HG03064 (cell line): ENCODE measurements around the gene KCNAB1.
A peak's percentile ranks its signal among the peaks of the same experiment; 100 is the strongest.

Experiments used
- ATAC-seq: cut with Tn5 transposase; IDR thresholded peaks from one replicate; pipeline ENCODE4 v1.9.1; 2021; ENCODE audit warnings: low read depth; ENCODE audit not compliant: unreplicated experiment

The KCNAB1 gene

DNA sequence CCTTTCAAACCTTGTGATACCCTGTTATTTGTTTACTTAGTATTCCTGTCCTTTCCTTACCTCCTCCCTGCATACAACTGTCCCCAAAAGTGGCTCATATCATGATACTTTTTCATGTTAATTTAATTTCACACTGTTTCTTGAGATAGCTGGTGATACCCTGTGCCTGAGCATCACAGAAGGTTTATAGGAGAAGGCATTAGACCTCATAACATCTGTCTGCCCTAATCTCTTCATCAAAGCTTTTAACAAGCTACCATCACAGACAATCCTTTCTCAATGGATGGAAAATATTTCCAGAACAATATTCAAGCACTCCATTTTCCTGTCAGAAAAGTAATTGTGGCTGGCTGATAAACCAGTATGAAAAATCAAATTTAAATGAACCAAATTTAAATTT, 353.0 kb downstream of the KCNAB1 start:
- no peak for ATAC-seq

DNA sequence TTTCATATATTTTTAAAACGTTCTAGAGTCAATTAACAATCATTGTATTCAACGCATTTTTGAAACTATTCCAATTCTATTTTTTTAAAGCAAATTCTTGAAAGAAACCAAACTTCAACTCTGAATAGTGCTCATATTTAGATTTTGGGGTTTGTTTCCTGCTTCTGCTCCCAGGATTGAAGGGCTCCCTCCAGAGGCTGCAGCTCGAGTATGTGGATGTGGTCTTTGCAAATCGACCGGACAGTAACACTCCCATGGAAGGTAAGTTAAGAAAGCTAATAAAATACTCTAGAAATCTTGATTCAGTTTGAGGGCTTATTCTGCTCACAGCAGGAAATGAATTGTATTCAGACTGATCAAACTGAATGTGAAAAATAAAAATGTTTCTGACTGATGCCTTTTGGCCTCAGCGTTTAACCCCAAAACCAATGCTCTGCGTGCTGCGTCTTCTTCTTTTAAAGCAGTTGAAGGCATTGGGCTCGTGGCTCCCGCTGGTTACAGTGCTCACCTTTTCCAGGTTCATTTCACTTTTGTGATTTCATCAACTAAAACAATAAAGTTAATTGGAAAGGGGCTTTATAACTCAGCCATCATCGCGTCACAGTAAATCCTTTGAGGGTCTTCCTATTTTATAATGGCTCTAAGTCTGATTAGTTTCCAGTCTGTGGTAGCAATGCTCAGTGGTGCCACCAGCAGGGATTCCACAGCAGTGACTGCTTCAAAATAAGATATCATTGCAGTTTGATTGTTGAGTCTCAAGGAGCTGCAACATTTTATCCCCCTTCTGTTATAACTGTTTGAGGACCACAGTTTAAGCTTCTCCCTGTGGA, 354.4 kb downstream of the KCNAB1 start:
- ATAC-seq = no peak

DNA sequence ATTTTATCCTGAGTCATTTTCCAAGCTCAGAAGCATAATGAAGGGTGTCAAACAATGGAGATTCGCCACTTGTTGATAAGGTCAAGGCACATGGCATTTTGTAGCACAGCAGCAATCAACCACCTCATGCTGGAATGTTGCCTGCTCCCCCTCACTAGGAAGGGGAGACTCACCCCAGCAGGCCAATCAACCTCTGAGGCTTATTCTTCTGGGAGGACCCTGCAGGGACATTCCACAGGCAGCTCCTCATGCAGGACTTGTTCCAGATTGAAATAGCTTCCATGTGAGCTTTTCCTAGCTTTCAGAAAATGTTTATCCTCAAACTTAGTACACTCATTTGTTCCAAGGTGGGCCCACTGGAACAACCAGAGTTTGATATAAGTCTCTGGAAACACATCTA, 356.9 kb downstream of the KCNAB1 start:
- ATAC-seq = no peak

DNA sequence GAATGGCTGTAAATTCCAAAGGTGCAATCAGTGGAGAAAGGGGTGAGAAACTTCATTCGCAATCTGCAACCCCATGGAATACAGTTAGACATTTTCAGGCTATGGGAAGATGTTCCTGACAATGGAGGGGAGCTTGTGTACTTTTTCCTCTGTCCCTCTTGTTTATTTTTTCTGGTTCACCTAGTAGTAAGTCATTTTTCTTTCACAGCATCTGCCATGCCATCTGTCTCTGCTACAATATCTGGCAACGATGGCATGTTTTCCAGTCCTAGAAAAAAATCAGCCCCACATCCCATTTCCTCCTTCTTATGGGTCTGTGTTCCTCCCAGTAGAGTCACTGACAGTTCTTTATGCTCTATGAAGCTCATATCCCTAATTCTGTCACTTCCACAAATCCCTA, 358.5 kb downstream of the KCNAB1 start:
- no peak for ATAC-seq

DNA sequence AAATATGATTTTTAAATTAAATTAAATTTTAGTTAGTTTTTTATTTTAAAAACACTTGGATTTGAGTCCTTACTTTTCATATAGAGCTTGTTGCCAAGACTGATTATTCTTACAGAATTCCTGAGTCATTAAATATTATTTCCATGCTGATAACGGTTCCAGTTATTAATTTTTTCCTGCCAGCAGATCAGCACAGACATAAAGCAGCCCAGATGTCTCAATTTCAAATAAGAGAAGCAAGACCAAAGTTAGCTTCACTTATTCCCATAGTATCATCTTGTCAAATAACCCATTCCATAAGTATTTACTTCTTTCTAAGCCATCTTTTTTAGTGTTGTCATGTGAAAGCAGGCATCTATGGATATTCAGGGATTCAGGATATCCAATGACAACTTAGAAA, 359.2 kb downstream of the KCNAB1 start:
- no peak for ATAC-seq

DNA sequence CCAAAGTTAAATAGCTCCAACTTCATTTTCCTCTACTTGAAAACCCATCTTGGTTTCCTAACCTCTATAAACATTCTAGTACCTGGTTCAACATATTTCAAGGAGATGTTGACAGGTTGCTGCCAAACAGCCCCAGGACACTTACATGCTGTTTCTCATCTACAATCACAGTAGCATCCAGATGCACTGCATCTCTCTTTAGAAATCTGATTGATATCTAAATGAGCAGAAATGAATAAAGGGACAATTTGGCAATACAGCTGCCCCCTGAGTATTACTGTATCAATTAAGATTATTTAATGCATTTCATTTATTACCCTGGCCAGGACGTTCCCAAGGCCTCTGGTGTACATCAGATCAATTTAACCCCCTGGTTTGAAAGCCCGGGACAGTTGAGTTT, 360.6 kb downstream of the KCNAB1 start:
- ATAC-seq = no peak

DNA sequence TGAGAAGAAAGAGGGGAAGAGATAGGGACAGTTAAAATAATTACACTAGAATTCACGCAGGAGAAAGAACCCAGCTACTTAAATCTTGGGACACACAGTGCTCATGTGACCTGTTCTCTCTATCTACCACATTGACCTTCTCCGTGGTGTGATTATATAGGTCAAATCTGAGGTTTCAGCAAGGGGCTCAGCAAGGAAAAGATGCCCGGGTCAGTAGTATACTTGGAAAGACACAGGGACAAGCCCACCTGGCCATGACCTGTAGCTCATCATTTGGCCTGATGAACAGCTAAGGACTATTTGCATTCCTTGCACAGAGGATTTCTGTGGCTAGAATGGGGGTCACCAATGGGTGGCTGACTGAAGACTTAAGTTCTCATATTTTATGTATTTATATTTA, 362.6 kb downstream of the KCNAB1 start:
- ATAC-seq = no peak

DNA sequence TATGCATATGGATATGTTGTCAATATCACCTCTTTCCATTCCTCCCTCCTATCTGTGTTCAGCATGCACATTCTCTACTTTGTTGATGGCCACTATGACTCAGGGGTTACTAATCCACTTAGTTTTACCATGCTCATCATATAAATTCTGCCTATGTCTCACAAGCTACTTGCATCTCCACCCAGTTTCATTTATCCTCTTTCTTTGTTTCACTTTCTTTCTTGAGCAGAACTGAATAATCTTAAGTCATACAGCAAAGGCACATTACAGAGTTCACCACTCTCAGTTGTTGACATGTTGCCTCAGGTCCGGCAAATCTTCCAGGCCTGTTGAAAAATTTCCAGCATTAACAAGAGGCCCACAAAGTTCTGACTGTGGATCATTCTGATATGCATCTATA, 363.0 kb downstream of the KCNAB1 start:
- peak; percentile 78 for ATAC-seq

DNA sequence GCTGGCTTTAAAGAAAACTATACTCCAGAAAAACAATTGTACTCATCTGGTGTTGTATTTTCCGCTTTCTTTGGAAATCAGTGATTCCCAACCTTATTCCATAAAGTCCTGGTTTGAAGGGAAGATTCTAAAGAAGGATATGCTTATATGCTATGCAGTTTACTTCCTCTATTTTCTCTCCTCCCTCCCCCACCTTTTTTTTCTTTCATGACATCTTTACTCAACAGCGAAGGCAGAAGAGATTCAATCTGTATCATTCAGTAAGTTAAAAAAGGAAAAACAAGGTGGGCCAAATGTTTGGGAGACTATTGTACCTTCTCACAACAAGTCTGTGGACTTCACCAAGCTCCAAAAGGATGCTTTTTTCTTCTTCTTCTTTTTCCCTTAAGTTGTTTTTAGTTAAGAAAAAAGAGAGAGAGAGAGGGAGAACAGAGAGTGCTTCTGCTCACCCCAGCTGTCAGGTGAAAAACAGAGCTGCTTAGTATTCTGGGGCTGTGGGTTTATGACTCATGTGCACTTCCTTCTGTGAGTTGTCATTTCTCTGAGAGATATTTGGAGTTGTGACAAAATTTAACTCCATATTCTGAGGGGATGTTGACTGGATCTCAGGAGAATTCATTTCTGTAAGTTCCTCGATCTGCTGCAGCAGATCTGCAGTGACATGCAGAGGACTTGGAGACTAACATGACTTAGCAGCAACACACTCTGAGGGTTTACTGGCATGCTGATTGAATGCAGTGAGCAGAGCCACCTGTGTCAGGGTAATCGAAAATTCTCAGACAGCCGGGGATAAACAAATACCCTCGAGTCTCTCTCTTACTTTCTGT, 363.8 kb downstream of the KCNAB1 start:
- peak; percentile 87 for ATAC-seq

DNA sequence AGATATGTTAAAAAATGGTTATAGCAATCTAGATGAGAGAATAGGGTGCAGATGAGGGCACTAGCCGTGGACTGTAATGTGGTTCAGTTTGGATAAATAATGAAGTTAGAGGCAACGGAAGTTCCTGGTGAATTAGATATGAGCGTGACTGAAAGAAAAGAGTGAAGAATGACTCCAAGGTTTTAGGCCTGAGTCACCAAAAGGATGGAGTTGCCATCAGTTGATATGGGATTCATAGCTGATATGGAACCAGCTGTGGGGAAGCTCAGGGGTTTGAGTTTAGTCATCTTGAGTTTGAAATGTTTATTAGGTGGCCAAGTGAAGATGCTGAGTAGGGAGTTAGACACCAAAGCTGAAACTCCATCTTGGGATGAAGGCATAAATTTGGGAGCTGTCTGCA, 368.4 kb downstream of the KCNAB1 start:
- no peak for ATAC-seq

DNA sequence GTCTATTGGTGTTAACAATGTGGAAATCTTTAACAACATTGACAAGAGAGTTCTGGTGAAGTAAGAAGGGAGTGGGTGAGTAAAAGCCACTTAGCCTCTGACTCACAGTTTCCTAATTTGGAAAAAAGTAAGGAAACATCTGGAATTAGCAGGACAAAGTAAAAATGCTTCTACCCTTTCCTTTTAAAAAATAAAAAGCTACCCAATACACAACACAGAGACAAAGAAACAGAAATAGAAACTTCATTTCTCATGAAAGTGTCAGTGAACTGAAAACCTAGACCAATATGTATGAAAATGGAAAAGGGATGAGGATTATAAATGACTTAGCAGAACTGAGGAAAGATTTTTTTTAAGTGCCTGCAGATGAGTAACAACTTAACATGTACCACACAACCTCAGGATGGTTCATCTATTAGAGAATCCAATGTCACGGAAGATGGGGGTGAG, 369.1 kb downstream of the KCNAB1 start:
- no peak for ATAC-seq

DNA sequence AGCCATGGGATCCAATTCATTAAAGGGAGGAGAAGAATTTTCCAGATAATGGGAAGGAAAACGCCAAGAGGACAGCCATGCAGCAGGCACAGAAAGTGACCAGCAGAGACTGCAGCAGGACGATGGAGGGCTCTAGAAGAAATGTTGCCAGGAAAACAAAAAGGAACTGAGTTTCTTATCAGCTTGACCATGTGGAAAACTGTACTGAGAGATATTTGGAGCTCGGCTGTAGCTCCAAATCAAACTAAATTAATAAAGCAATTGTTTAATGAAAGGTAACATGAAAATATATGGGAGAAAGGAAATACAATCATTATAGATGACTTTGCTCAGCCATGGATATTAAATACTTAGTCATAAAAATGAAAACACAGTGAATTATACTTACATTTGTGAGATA, 370.8 kb downstream of the KCNAB1 start:
- ATAC-seq = no peak

DNA sequence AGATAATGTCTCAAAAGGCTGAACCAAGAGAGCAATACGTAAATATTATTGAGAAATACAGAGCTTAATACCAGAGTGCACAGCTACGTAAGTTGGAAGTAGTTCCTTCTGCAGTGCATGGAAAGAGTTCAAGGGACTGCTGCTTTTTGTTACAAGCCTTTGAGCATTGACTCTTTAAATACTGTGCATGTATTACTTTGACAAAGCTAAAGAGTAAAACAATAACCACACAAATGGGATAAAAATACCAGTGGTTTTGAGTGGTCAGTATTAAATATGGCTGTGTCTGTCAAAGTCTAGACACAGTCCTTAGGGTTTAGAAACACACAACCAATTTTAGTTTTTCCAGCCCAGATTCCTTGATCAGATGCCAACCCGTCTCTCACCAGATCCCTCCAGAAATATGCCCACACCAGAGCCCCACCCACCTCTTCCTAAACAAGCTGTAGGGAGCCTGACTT, 372.5 kb downstream of the KCNAB1 start:
- no peak for ATAC-seq

DNA sequence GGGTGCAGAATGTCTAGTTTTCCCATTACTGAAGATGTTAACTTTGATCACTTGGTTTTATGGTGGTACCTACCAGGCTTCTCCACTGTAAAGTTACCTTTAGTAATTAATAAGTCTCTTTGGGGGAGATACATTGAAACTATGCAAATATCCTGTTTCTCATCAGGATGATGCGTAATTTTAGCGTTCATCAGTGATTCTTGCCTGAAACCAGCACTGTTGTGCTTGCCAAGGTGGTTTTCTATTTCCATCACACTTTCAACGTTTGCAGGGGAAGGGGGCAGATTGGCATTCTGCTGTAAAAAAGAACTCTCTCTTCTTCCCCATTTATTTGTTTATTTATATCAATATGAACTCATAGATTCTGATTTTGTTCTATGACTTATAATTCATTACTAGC, 373.5 kb downstream of the KCNAB1 start:
- no peak for ATAC-seq

DNA sequence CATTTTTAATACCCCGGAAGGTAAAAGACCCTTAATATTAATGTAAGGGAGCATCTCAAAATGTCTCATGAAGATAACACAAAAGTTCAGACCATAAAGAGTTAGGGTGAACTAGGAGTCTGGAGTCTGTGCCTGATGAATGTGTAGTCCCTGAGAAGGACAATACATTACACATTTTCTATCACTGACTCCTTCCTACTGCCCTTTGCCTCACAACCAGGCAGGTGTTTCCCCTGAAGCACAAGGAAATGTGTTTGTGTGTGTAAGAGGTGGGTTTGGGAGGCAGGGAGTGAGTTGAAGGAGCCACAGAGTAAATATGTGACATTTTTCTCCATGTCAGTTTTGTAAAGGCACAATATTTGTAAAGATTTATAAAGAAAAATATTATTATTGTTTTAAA, 375.4 kb downstream of the KCNAB1 start:
- no peak for ATAC-seq

DNA sequence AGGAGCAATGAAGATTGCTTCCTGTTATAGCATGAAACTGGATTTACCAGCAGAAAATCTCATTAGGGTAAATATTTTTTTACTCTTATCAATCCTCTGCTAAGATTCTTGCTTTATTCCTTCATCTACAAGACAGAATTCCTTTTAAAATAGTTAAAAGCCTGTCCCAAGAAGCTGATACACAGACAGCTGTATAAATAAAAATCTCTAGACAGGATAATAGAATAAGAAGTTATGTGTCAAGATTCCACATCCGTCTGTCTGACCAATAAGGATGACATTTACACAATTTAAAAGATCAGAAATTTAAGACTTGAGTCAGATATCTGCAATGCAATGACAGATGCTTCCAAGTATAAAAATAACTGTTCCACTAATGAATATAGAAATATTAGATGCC, 376.9 kb downstream of the KCNAB1 start:
- no peak for ATAC-seq

DNA sequence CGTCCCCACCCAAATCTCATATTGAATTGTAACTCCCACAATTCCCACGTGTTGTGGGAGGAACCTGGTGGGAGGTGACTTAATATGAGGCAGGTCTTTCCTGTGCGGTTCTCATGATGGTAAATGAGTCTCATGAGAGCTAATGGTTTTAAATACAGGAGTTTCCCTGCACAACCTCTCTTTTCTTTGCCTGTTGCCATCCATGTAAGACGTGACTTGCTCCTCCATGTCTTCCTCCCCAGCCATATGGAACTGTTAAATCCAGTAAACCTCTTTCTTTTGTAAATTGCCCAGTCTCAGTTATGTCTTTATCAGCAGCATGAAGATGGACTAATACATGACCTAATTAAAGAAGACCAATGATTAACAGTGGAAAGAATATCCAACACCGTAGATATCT, 377.9 kb downstream of the KCNAB1 start:
- no peak for ATAC-seq

DNA sequence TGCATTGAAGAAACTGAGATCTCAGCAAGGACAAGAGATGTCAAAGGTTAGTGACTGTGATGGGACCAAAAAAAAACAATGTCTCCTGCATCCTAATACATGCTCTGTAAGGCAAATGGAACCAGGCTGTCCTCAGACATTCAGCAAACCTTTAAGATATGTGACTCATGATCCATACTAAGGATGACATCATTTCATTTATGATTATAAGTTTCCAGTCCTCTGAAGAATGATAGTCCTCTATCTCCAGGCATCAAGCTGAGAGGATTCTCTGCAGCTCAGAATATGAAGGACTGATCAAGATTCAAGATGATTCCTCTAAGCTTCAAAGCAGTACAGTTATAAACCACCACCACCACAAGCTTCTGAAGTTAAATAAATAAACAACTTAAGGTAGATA, 386.9 kb downstream of the KCNAB1 start:
- no peak for ATAC-seq

DNA sequence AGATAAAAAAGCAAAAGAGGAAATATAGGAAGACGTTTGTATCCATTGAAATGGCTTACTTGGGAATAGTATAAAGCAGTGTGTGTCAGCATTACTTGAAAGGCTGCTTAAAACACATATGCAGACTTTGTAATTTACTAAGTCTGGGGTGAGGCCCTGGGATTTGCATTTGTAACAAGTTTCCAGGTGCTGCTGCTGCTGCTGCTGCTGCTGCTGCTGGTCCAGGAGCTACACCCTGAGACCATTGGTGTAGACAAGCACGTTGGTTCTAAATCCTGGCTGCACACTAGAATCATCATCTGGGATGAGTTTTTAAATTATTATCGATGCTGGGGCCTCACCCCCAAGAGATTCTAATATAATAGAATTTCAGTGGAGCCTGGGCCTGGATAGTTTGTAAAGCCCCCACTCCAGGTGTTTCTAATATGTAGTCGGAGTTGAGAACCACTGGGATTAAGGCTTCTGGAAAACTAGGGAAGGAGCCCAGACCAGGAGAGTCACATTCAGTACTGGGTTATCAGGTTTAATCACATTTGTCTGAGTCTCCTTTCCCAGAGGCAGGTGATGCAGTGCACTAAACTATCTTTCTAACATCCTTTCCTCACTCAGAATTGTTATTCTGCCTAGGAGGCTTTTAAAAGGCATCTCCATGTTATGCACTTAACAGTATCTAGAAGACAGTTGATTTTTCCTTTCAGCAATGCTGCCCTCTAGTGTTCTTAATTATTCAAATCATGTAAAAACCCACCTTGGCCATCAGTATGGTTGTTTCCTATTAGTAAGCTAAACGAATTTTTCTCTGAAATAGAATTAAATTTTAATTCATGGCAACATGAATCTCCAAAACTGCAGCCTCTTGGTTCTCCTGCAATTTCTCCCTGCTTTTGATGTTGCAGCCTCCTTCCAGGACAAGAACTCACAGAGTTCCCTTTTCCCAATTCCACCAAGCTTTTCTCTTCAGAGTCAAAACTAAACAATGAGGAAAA, 389.1 kb downstream of the KCNAB1 start:
- peak; percentile 61 for ATAC-seq

DNA sequence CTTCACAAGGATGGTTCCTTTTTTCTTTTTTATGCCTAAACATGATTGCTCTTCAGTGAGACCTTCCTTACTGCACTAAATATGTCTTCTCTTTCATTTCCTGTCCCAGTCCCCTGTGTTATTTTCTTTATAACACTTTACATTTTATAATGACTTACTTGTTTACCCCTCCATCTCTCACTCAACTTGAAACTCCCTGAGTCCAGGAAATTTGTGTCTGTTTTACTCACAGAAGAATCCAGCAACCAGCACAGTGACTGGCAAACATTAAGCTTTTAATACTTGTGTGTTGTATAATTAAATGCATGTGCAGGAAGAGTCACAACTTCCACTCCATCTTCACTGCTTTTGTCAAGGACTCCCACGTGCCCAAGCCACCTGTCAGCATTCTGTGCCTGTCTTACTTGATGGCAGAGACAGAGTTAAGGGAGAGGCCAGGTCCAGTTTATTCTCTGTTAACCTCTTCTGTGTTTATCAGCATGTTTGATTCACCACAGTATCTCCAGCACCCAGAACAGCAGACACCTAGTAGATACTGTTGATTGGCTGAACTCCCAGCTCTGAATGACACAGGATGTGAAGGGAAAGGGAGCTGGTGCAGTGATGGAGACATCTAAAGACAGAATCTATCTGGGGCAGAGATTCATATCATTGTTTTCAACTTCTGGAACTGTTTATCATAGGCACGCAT, 391.8 kb downstream of the KCNAB1 start:
- no peak for ATAC-seq
